ENCODE results near the gene ACTL6B. TPM values are rescaled to one million over a fixed set of nuclear protein-coding genes. Genes with fewer than 3 reads are reported as not detected.
A peak's percentile ranks its signal among the peaks of the same experiment; 100 is the strongest.

Gene ACTL6B
- total and polyA plus RNA-seq, 10 donors, result not detected

- H3K27me3 ChIP-seq (replicated peaks in 1 of 7), result peaks cover 0 to 10% (median 0%) of the 10 kb centered on the region in 7 donors
- TF ChIP-seq POLR2A (IDR thresholded peaks at IDR 0.05) (no peak), CTCF (IDR thresholded peaks at IDR 0.05 in 8 of 11, conservative IDR thresholded peaks at IDR 0.05 in 3 of 11) (no peak), POLR2AphosphoS5 (IDR thresholded peaks at IDR 0.05) (no peak)
- H3K27ac ChIP-seq, result no peak overlapping the region
- peaks cover 25 to 41% (median 35%) of the 10 kb centered on the region in 6 donors for H3K4me1 ChIP-seq
- H3K36me3 ChIP-seq, result peaks cover 0 to 1% (median 0%) of the 10 kb centered on the region in 6 donors
- intact Hi-C loops (cut with DNase I; ENCODE audit: low total_unique reads), result no loop called here
- no peak overlapping the region for H3K4me3 ChIP-seq
- 79 to 86% (median 84%) methylated on average over 6 of the region's 6 CpGs for WGBS, 5 donors
- DNase-seq, result peak; percentile 40
- no peaks in the 10 kb centered on the region for H3K9me3 ChIP-seq
Observed at GRCh38 chr7:100696123-100696521, 39.9 kb upstream of the ACTL6B start.

- peaks cover 0 to 1% (median 0%) of the 10 kb centered on the region in 7 donors for H3K27me3 ChIP-seq (replicated peaks in 1 of 7)
- peaks cover 0 to 10% (median 1%) of the 10 kb centered on the region in 6 donors for H3K36me3 ChIP-seq
- peak; percentile 94 for DNase-seq
- peak; percentile 14 to 65 (median 53) for TF ChIP-seq POLR2AphosphoS5 (IDR thresholded peaks at IDR 0.05)
- no peak for TF ChIP-seq POLR2A (IDR thresholded peaks at IDR 0.05)
- 1 to 2% (median 1%) methylated on average over 14 to 72 of the region's 102 CpGs for WGBS, 5 donors
- no peaks in the 10 kb centered on the region for H3K9me3 ChIP-seq
- peak within 1 kb of the TSS; percentile 70 to 97 (median 86) for H3K4me3 ChIP-seq
- intact Hi-C loops (cut with DNase I; ENCODE audit: low total_unique reads), result no loop called here
- H3K4me1 ChIP-seq, result peaks cover 37 to 60% (median 52%) of the 10 kb centered on the region in 6 donors
- H3K27ac ChIP-seq, result peak within 1 kb of the TSS; percentile 54 to 87 (median 78)
Observed at GRCh38 chr7:100694098-100694745, 38.0 kb upstream of the ACTL6B start, which contains the start of gene GIGYF1. GIGYF1 (minus strand) TSS chr7:100694250; CDS start chr7:100688238, 6,012 bp downstream.

GRCh38 chr7:100693312-100694097 lies 37.3 kb upstream of the ACTL6B start:
- Histone ChIP-seq H3K36me3 (peaks cover 0 to 17% (median 6%) of the 10 kb centered on the region in 6 donors), H3K27ac (peak overlapping the region in 6 of 8 donors; percentile 74 to 87 (median 82)), H3K27me3 (replicated peaks in 1 of 7) (no peaks in the 10 kb centered on the region), H3K4me3 (peak overlapping the region; percentile 70 to 97 (median 86)), H3K4me1 (peaks cover 39 to 67% (median 59%) of the 10 kb centered on the region in 6 donors), H3K9me3 (no peaks in the 10 kb centered on the region)
- TF ChIP-seq POLR2A (IDR thresholded peaks at IDR 0.05), result no peak
- TF ChIP-seq POLR2AphosphoS5 (IDR thresholded peaks at IDR 0.05), result peak in 1 of 3 donors; percentile 14
- TF ChIP-seq CTCF (IDR thresholded peaks at IDR 0.05 in 8 of 11, conservative IDR thresholded peaks at IDR 0.05 in 3 of 11), result no peak
- 0 to 1% (median 1%) methylated on average over 25 to 81 of the region's 81 CpGs for WGBS, 5 donors
- peak; percentile 88 for DNase-seq
- intact Hi-C loops (cut with DNase I; ENCODE audit: low total_unique reads), result no loop called here

GRCh38 chr7:100692578-100692961 lies 36.3 kb upstream of the ACTL6B start:
- H3K9me3 ChIP-seq, result no peaks in the 10 kb centered on the region
- TF ChIP-seq POLR2A (IDR thresholded peaks at IDR 0.05) (no peak), CTCF (IDR thresholded peaks at IDR 0.05 in 8 of 11, conservative IDR thresholded peaks at IDR 0.05 in 3 of 11) (no peak), POLR2AphosphoS5 (IDR thresholded peaks at IDR 0.05) (no peak)
- no peak for DNase-seq
- intact Hi-C loops (cut with DNase I; ENCODE audit: low total_unique reads), result no loop called here
- 56 to 70% (median 66%) methylated on average over 6 of the region's 6 CpGs for WGBS, 5 donors
- peaks cover 39 to 71% (median 62%) of the 10 kb centered on the region in 6 donors for H3K4me1 ChIP-seq
- H3K27me3 ChIP-seq (replicated peaks in 1 of 7), result no peaks in the 10 kb centered on the region
- H3K4me3 ChIP-seq, result peak overlapping the region; percentile 70 to 97 (median 86)
- peaks cover 0 to 27% (median 15%) of the 10 kb centered on the region in 6 donors for H3K36me3 ChIP-seq
- H3K27ac ChIP-seq, result peak overlapping the region in 3 of 8 donors; percentile 79 to 87 (median 86)
